HG03432 (cell line): ENCODE results near the gene NAIP.
"Not testable (repeated sequence)": the region's sequence is repeated elsewhere in the genome, so short reads cannot be mapped to it uniquely, and the experiment has no call there.

Experiments
- ATAC-seq: cut with Tn5 transposase; IDR thresholded peaks from one replicate; pipeline ENCODE4 v1.9.1; 2021; ENCODE audit warnings: mild to moderate bottlenecking, moderate library complexity; ENCODE audit not compliant: unreplicated experiment

NAIP gene, protein sequence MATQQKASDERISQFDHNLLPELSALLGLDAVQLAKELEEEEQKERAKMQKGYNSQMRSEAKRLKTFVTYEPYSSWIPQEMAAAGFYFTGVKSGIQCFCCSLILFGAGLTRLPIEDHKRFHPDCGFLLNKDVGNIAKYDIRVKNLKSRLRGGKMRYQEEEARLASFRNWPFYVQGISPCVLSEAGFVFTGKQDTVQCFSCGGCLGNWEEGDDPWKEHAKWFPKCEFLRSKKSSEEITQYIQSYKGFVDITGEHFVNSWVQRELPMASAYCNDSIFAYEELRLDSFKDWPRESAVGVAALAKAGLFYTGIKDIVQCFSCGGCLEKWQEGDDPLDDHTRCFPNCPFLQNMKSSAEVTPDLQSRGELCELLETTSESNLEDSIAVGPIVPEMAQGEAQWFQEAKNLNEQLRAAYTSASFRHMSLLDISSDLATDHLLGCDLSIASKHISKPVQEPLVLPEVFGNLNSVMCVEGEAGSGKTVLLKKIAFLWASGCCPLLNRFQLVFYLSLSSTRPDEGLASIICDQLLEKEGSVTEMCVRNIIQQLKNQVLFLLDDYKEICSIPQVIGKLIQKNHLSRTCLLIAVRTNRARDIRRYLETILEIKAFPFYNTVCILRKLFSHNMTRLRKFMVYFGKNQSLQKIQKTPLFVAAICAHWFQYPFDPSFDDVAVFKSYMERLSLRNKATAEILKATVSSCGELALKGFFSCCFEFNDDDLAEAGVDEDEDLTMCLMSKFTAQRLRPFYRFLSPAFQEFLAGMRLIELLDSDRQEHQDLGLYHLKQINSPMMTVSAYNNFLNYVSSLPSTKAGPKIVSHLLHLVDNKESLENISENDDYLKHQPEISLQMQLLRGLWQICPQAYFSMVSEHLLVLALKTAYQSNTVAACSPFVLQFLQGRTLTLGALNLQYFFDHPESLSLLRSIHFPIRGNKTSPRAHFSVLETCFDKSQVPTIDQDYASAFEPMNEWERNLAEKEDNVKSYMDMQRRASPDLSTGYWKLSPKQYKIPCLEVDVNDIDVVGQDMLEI (N-terminal part only)

DNA sequence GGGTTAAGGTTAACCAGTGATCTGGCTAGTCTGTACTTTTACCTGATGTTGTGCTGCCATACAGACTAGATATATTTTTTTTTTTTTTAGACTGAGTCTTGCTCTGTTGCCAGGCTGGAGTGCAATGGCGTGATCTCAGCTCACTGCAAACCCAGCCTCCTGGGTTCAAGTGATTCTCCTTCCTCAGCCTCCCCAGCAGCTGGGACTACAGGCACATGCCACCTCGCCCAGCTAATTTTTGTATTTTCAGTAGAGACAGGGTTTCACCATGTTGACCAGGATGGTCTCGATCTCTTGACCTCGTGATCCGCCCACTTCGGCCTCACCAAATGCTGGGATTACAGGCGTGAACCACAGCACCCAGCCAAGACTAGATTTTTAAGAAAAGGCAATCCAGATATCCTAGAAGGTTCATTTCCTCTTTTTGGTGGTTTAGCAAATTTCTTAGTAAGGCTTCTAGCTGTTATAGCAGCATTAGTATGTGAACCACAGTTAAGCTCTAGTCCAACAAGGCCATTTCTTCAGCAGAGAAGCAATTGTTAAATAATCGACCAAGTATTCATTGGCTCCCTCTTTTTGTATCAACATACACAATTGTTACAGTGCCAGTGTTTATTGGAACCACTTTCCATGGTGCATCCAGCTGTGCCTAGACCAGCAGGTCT lies at the start of gene NAIP:
TSS of gene NAIP (minus strand) at position 51 of the 665 bp plus-strand sequence. CDS start 12,424 bp downstream, outside the sequence.
- ATAC-seq = not testable (repeated sequence)

GRCh38 chr5:71067262-71067928 lies 42.3 kb upstream of the NAIP start, which contains the start of gene GTF2H2:
Gene GTF2H2, minus strand, starts transcription at chr5:71067676. Its CDS starts 4,913 bp downstream, at chr5:71062763.
- ATAC-seq = peak; percentile 97

- not testable (repeated sequence) for ATAC-seq
These were observed 36.2 kb upstream of the NAIP start for GRCh38 chr5:71061322-71061721.

DNA sequence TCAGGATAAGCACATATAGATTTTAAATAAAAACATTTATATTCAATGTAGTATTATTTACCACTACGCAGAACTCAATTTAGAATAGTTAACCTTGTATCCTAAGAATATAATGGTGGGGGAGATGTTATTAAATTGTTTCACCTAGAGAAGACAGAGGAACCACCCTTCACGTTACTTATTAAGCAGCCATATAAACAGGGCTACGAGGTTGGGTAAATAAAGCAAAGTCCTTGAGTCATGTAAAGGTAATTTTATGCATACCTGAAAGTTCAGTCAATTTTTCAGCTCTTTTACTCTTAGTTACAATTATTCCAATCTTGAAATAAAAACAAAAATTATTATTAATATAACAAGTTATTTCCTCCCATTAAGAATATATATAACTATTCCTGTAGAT lies 34.3 kb upstream of the NAIP start:
- not testable (repeated sequence) for ATAC-seq

GRCh38 chr5:71044808-71045207 lies 19.7 kb upstream of the NAIP start:
- not testable (repeated sequence) for ATAC-seq

DNA sequence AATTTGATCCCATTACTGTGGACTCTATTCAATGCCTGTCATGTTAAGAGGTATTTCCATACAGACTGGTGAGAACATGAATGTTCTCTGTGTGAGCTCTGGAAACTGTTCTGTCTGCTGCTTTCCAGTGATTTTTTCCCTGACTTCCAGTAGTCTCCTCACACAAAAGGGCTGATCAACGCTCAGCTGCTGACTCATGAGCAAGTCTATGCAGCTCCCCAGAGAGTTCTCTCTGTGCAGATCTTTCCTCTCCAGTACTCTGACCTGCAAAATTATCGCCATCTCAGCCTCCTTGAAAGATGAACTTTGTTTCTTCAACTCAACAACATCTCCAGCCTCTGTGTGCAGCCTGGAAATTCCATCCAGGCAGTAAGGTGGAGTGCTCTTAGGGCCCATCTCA lies 19.0 kb upstream of the NAIP start:
- not testable (repeated sequence) for ATAC-seq

DNA sequence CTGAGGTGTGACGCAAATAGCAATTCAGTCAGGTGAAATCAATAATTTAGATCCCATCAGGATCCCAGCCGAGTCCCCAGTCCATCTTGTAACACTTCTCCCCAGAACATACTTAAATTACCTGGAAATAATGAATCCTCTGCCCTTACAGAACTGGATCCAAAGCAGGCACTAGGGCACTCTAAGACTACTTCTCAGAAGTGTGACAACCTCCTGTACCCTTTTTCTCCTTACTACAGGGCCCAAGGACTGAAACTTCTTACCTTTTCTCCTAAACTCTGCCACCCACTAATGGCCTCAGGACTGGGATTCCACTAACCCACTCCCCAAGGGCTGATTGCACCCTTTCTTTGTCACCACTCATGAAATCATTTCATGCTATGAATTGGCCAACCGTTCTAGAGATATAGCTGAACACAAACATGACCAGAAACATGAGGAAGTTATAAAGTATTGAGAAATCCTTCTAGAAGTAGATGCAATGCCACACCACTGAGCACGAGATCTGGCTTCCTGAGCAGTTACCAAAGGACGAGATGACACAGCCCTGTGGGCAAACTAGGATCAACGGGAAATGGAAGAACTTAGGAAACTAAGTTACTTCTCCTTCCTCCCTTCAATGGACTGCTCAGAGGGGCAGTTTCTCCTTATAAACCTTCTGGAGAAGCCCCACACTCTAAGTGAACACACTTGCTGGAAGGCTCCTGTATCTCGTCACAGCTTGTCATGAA lies 6.1 kb upstream of the NAIP start:
- not testable (repeated sequence) for ATAC-seq

DNA sequence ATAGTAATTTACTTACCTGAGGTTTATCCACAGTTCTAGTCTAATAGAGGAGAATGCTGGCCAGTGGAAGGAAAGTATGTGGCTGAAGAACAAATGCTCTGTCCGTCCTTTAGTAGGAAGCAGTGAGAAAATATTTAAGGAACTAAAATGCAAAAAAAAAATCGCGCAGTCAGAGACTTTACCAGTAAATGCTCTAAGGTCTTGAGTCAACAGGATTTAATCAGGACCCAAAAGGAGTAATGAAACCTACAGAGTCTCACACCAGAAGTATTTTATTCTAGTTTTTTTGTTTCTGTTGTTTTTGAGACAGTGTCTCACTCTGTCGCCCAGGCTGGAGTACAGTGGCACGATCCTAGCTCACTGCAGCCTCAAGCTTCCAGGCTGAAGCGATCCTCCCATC lies 4.5 kb downstream of the NAIP start:
- not testable (repeated sequence) for ATAC-seq

- ATAC-seq = not testable (repeated sequence)
These were observed 6.6 kb downstream of the NAIP start for GRCh38 chr5:71018376-71019005.

- no peak for ATAC-seq
These were observed 11.0 kb downstream of the NAIP start for GRCh38 chr5:71014176-71014575.

- ATAC-seq = no peak
These were observed 11.6 kb downstream of the NAIP start for GRCh38 chr5:71013575-71013974.

GRCh38 chr5:71011194-71011792 lies 13.8 kb downstream of the NAIP start:
- ATAC-seq = no peak

DNA sequence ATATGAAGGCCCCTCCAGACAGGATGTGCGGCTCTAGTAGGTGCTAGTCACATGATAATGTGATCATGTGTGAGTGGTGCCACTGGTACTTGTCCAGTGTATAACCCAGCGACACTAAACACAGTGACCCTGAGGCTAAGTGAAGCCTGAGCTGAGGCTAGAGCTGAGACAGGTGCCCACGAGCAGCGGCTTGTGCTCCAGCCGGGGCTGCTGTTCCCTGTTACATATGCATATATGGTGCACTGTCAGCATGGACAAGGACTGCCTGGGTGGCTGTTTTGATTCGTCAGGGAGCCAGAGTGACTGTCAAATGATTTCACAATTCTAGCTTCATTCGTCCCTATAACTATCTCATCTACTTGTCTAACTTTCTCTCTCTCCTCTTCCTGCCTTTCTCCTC lies 18.2 kb downstream of the NAIP start:
- not testable (repeated sequence) for ATAC-seq

DNA sequence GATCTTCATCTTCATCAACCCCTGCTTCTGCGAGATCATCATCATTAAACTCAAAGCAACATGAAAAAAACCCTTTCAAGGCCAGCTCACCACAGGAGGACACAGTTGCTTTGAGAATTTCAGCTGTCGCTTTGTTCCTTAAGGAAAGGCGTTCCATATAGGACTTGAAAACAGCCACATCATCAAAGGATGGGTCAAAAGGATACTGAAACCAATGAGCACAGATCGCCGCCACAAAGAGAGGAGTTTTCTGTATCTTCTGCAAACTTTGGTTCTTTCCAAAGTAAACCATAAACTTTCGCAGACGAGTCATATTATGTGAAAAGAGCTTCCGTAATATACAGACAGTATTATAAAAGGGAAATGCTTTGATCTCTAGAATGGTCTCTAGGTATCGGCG lies 40.3 kb downstream of the NAIP start:
- ATAC-seq = not testable (repeated sequence)

DNA sequence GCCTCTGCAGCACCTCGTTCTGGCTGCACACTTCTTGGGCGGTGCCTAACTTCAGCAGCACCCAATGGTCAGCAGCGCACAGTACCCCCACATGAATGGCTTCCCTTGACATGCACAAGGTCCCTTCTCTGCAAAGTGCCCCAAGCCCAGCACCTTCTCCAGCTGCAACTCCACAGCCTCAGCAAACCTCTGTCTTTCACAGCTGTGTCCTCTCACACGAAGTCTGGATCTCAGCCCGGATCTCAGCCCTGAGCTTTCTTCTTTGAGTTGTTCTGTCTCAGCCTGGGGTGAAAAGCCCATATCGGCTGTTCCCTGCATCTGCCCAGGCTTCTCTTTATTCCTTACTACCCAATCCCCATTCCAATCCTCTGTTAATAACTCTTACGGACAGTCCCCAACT lies 57.9 kb downstream of the NAIP start:
- ATAC-seq = not testable (repeated sequence)

- not testable (repeated sequence) for ATAC-seq
These were observed 60.6 kb downstream of the NAIP start for GRCh38 chr5:70964531-70964930.

DNA sequence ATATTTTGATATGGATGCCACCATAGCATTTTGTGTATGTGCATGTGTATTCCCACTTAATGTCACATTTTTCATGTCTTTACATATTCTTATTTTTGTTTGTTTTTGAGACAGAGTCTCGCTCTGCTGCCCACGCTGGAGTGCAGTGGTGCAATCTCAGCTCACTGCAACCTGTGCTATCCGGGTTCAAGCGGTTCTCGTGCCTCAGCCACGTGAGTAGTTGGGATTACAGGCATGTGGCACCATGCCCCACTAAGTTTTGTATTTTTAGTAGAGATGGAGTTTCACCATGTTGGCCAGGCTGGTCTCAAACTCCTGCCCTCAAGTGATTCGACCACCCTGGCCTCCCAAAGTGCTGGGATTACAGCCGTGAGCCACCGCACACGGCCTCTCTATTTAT lies 72.1 kb downstream of the NAIP start:
- not testable (repeated sequence) for ATAC-seq

DNA sequence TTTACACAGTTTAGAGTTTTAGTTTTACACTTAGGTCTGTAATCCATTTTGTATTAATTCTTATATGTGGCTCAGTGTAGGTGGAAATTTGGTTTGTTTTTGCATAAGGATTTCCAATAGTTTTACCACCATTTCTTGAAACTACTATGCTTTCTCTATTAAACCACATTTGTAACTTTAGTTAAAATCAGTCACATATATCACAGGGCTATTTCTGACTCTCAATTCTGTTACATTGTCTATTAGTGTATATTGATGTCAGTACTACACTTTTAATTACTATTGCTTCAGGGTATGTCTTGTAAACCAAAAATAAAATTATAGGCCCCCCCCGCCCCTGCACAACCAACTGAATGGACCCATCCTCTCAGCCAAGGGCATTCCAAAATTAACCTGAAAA lies 92.6 kb downstream of the NAIP start:
- not testable (repeated sequence) for ATAC-seq
